K562 (cell line): ENCODE measurements around the gene TMEM132D. TPM values are rescaled to one million over a fixed set of nuclear protein-coding genes. Genes with fewer than 3 reads are reported as not detected.
A peak's percentile ranks its signal among the peaks of the same experiment; 100 is the strongest.

Experiments
- C11orf30 ChIP-seq: fragments of 450-650 bp; IDR thresholded peaks from 2 replicates; pipeline ENCODE4 v1.6.1; 2016; ENCODE audit warnings: low read depth, mild to moderate bottlenecking
- CHCHD3 ChIP-seq: fragments of 250-450 bp; sonication (Bioruptor Pico); IDR thresholded peaks from 2 replicates; pipeline ENCODE4 v2.1.2; 2022; ENCODE audit warnings: mild to moderate bottlenecking
- CREB1 ChIP-seq, 2 experiments: sonication (generic) in 1 of 2; formaldehyde crosslinking in 1 of 2; IDR thresholded peaks; 2 replicates each; pipeline versions ENCODE4 v1.6.1 to v1.8.0; 2012 to 2022; ENCODE audit warnings: inconsistent platforms in 1 of 2, mild to moderate bottlenecking in 1 of 2, missing genetic modification reagents in 1 of 2, moderate library complexity in 1 of 2
- HNRNPK ChIP-seq: fragments of 200-400 bp; formaldehyde crosslinking; IDR thresholded peaks from one replicate; pipeline ENCODE4 v1.6.1; 2018; ENCODE audit warnings: mild to moderate bottlenecking, low read depth, low read length; ENCODE audit not compliant: poor library complexity, severe bottlenecking
- JUN ChIP-seq, 2 experiments: sonication (generic) in 1 of 2; formaldehyde crosslinking in 1 of 2; IDR thresholded peaks; 2 replicates each; pipeline versions ENCODE4 v1.6.1 to v1.8.0; 2012 to 2022; ENCODE audit warnings: borderline replicate concordance in 2 of 2, mild to moderate bottlenecking in 2 of 2, improper control_type of control experiment in 1 of 2, low read depth in 1 of 2, low read length in 1 of 2, missing genetic modification reagents in 1 of 2
- JUNB ChIP-seq: fragments of 450-650 bp; formaldehyde crosslinking; conservative IDR thresholded peaks from 2 replicates; pipeline ENCODE4 v1.4.0; 2020; ENCODE audit warnings: mild to moderate bottlenecking
- MAFK ChIP-seq: IDR thresholded peaks from 2 replicates; pipeline ENCODE4 v1.6.1; 2011; ENCODE audit warnings: low read length, improper control_type of control experiment
- MLX ChIP-seq, 2 experiments: fragments of 450-650 bp in 1 of 2; sonication (generic) in 1 of 2; formaldehyde crosslinking; conservative IDR thresholded peaks; 2 replicates each; pipeline versions ENCODE4 v1.4.0 to v1.8.1; 2020 to 2022; ENCODE audit warnings: mild to moderate bottlenecking in 1 of 2, missing genetic modification reagents in 1 of 2
- MTA2 ChIP-seq: fragments of 450-650 bp; IDR thresholded peaks from 2 replicates; pipeline ENCODE4 v1.6.1; 2016; ENCODE audit warnings: low read depth
- MYC ChIP-seq, 2 experiments: fragments of 250-450 bp in 1 of 2; sonication (Bioruptor Pico) in 1 of 2; IDR thresholded peaks; 2 replicates each; pipeline versions ENCODE4 v1.5.1 to v1.6.1; 2012 to 2021; ENCODE audit warnings: low read depth in 2 of 2, borderline replicate concordance in 1 of 2, improper control_type of control experiment in 1 of 2, low read length in 1 of 2, mild to moderate bottlenecking in 1 of 2, moderate library complexity in 1 of 2
- PBX2 ChIP-seq, 2 experiments: IDR thresholded peaks in 1 of 2; conservative IDR thresholded peaks in 1 of 2; 2 replicates each; pipeline ENCODE4 v1.6.1; 2016; ENCODE audit warnings: low read depth in 2 of 2, mild to moderate bottlenecking in 1 of 2, missing compliant biosample characterization in 1 of 2, missing genetic modification characterization in 1 of 2, moderate library complexity in 1 of 2
- POLR2H ChIP-seq: IDR thresholded peaks from 2 replicates; pipeline ENCODE4 v1.6.1; 2016; ENCODE audit warnings: missing genetic modification characterization, low read depth, mild to moderate bottlenecking, control low read depth, missing compliant biosample characterization, moderate library complexity
- POLR3A ChIP-seq: IDR thresholded peaks from 2 replicates; pipeline ENCODE4 v1.6.1; 2011; ENCODE audit warnings: borderline replicate concordance, mild to moderate bottlenecking, moderate library complexity; ENCODE audit not compliant: insufficient read length, insufficient read depth; ENCODE audit errors: extremely low read depth
- PURB ChIP-seq: sonication (generic); formaldehyde crosslinking; IDR thresholded peaks from 2 replicates; pipeline ENCODE4 v1.9.0; 2021; ENCODE audit warnings: low read depth, mild to moderate bottlenecking, missing genetic modification reagents
- SOX6 ChIP-seq: fragments of 450-650 bp; IDR thresholded peaks from 2 replicates; pipeline ENCODE4 v1.6.1; 2014; ENCODE audit warnings: mild to moderate bottlenecking
- SRSF9 ChIP-seq: fragments of 200-400 bp; formaldehyde crosslinking; IDR thresholded peaks from 2 replicates; pipeline ENCODE4 v1.6.1; 2017; ENCODE audit warnings: low read depth, low read length, borderline replicate concordance
- TCF3 ChIP-seq: sonication (generic); formaldehyde crosslinking; IDR thresholded peaks from 2 replicates; pipeline ENCODE4 v1.4.0; 2020; ENCODE audit warnings: mild to moderate bottlenecking, missing genetic modification reagents
- ZNF282 ChIP-seq: sonication (generic); formaldehyde crosslinking; IDR thresholded peaks from 2 replicates; pipeline ENCODE4 v1.8.1; 2023; ENCODE audit warnings: missing genetic modification reagents
- polyA plus RNA-seq, 8 experiments: library from polyadenylated mRNA; depleted of rRNA in 4 of 8; stranded (reverse) in 5 of 8; unstranded in 3 of 8; fragments of >200 nt; fragmentation: Nextera tagmentation in 2 of 8; fragmentation: Illumina TruSeq in 1 of 8; extraction: Ambion mirVana in 2 of 8; extraction: Trizol in 1 of 8; gene quantifications; 2 replicates each; pipeline versions ENCODE4 v1.2.1 to v1.2.3, GENCODE V29; 2011 to 2014; ENCODE audit warnings: inconsistent platforms in 1 of 8, missing spikeins in 1 of 8
- total RNA-seq, 7 experiments: library from RNA; depleted of rRNA in 6 of 7; stranded (reverse); fragments of >200 nt in 6 of 7; fragmentation: Illumina TruSeq in 2 of 7; extraction: Trizol in 2 of 7; gene quantifications; 2 replicates each; pipeline versions ENCODE4 v1.2.1 to v1.2.3, GENCODE V29; 2011 to 2021; ENCODE audit warnings: low replicate concordance in 1 of 7
- TF ChIP-seq, protein P1 (sequence below): fragments of 450-650 bp; IDR thresholded peaks from 2 replicates; pipeline ENCODE4 v1.6.1; 2016; ENCODE audit warnings: missing biosample characterization, missing genetic modification characterization

Gene TMEM132D
- total and polyA plus RNA-seq, 9 of the 15 experiments (the other 6 are each of a cell fraction or from before 2014, with no cell fraction given), result not detected

GRCh38 chr12:129659961-129660622 is 243.7 kb downstream of the TMEM132D start (continued):
- TF ChIP-seq SRSF9, result no peak
- no peak; the same call in 1 of the 2 replicates for TF ChIP-seq POLR2H (tag)
- peak; percentile 21; the same call in 1 of the 2 replicates for TF ChIP-seq MTA2
- TF ChIP-seq MLX (CRISPR knock-in tag; conservative IDR thresholded peaks at IDR 0.05), result no peak
- TF ChIP-seq, protein P1, sequence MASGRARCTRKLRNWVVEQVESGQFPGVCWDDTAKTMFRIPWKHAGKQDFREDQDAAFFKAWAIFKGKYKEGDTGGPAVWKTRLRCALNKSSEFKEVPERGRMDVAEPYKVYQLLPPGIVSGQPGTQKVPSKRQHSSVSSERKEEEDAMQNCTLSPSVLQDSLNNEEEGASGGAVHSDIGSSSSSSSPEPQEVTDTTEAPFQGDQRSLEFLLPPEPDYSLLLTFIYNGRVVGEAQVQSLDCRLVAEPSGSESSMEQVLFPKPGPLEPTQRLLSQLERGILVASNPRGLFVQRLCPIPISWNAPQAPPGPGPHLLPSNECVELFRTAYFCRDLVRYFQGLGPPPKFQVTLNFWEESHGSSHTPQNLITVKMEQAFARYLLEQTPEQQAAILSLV (tag), result no peak
- no peak for TF ChIP-seq CHCHD3 (CRISPR knock-in tag)
- TF ChIP-seq C11orf30, result peak; percentile 95
- TF ChIP-seq SOX6, result peak; percentile 87
- TF ChIP-seq HNRNPK, result no peak
- TF ChIP-seq JUN (IDR thresholded peaks at IDR 0.05; ENCODE audit: borderline replicate concordance, low read depth, low read length), result peak; percentile 95
- TF ChIP-seq JUN (CRISPR knock-in tag; IDR thresholded peaks at IDR 0.05; ENCODE audit: borderline replicate concordance), result no peak
- TF ChIP-seq MAFK, result peak; percentile 84
- no peak for TF ChIP-seq CREB1 (IDR thresholded peaks at IDR 0.05)
- no peak for TF ChIP-seq CREB1 (CRISPR knock-in tag; IDR thresholded peaks at IDR 0.05)
- no peak for TF ChIP-seq MYC (IDR thresholded peaks at IDR 0.05; ENCODE audit: low read depth, low read length)
- no peak for TF ChIP-seq MYC (CRISPR knock-in tag; IDR thresholded peaks at IDR 0.05; ENCODE audit: borderline replicate concordance, low read depth)
- no peak for TF ChIP-seq PURB (CRISPR knock-in tag)
- no peak for TF ChIP-seq PBX2 (CRISPR knock-in tag; IDR thresholded peaks at IDR 0.05; ENCODE audit: low read depth)
- TF ChIP-seq PBX2 (tag; conservative IDR thresholded peaks at IDR 0.05; ENCODE audit: low read depth), result peak; percentile 72; the same call in 1 of the 2 replicates
- TF ChIP-seq TCF3, result no peak
- no peak for TF ChIP-seq POLR3A
- no peak for TF ChIP-seq ZNF282 (CRISPR knock-in tag)
- TF ChIP-seq JUNB (CRISPR knock-in tag), result peak; percentile 89
